GM19240 (cell line): Measurements from ENCODE around the gene THRSP.
"Not testable (repeated sequence)": the region's sequence is repeated elsewhere in the genome, so short reads cannot be mapped to it uniquely, and the experiment has no call there.

ENCODE experiments used
- DNase-seq: peaks from one replicate; pipeline ENCODE4 v3.0.0; 2011; ENCODE audit warnings: low spot score; ENCODE audit not compliant: insufficient read length

Gene THRSP

GRCh38 chr11:78038697-78039313 is 24.9 kb upstream of the THRSP start:
- no peak for DNase-seq

- DNase-seq, result no peak
Observed at GRCh38 chr11:78039391-78039918, 24.2 kb upstream of the THRSP start.

- DNase-seq, result peak; percentile 18
Observed at GRCh38 chr11:78039919-78040671, 23.6 kb upstream of the THRSP start.

GRCh38 chr11:78040691-78041379 is 22.8 kb upstream of the THRSP start:
- DNase-seq, result no peak

GRCh38 chr11:78041380-78041719 is 22.3 kb upstream of the THRSP start:
- not testable (repeated sequence) for DNase-seq

GRCh38 chr11:78041843-78042440 is 21.7 kb upstream of the THRSP start:
- no peak for DNase-seq

- no peak for DNase-seq
Observed at GRCh38 chr11:78044706-78045105, 19.0 kb upstream of the THRSP start.

GRCh38 chr11:78045851-78046485 is 17.7 kb upstream of the THRSP start:
- peak; percentile 81 for DNase-seq

- DNase-seq, result no peak
Observed at GRCh38 chr11:78046486-78046854, 17.2 kb upstream of the THRSP start.

GRCh38 chr11:78048561-78048960 is 15.1 kb upstream of the THRSP start:
- DNase-seq, result no peak

GRCh38 chr11:78049348-78049747 is 14.3 kb upstream of the THRSP start:
- no peak for DNase-seq

GRCh38 chr11:78050964-78051831 is 12.5 kb upstream of the THRSP start:
- no peak for DNase-seq

- no peak for DNase-seq
Observed at GRCh38 chr11:78054971-78055370, 8.7 kb upstream of the THRSP start.

GRCh38 chr11:78056093-78056492 is 7.6 kb upstream of the THRSP start:
- DNase-seq, result no peak

GRCh38 chr11:78057462-78058055 is 6.1 kb upstream of the THRSP start:
- no peak for DNase-seq

GRCh38 chr11:78059749-78060328 is 3.8 kb upstream of the THRSP start:
- not testable (repeated sequence) for DNase-seq

GRCh38 chr11:78060533-78060932 is 3.1 kb upstream of the THRSP start:
- no peak for DNase-seq

GRCh38 chr11:78061088-78061920 is 2.4 kb upstream of the THRSP start:
- no peak for DNase-seq

GRCh38 chr11:78061921-78062311 is 1.7 kb upstream of the THRSP start:
- no peak for DNase-seq
